ENCODE data around the gene ATP6V0C. TPM values are rescaled to one million over a fixed set of nuclear protein-coding genes. Genes with fewer than 3 reads are reported as not detected.

Gene ATP6V0C
- total and polyA plus RNA-seq, 7 donors = 33.2 to 233 (median 51.5) TPM

DNA sequence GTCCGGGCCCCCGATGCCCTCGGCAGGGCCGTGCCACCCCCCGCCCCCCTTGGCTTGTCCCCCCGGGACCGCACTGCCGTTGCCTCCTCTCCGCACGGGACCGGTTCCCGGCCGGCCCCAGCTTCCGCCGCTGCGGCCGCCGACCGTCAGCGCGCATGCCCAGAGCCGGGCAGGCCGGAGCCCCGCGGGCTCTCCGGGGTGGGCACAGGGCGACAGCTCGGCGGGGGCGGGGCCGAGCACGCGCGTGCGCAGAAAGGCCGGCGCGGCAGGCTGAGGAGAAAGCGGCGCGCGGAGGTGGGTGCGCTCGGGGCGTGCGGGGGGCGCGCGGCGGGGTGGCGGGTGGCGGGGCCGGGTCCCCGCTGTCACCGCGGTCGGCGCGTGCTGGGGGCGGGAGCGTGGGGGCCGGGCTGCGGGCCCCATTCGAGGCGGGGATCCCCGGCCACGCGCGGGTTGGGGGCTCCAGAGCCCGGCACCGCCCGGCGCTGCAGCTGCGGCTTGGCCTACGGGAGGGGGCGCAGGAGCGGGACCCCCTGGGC lies 38.8 kb upstream of the ATP6V0C start, which contains the start of gene TBC1D24:
TSS of gene TBC1D24 (plus strand) at position 251 of the 536 bp plus-strand sequence. CDS start 21,022 bp downstream, outside the sequence.
- intact Hi-C loops (cut with DNase I) = loop anchor here (2.0 to 5.0 kb wide), 2 partner anchors 26 to 37 kb away; partner anchors contain the start of gene ATP6V0C
- peak within 1 kb of the TSS; percentile 60 to 88 (median 74) for H3K4me3 ChIP-seq
- H3K27me3 ChIP-seq = peaks cover 25 to 37% (median 35%) of the 10 kb centered on the region in 3 donors
- peak; percentile 92 for DNase-seq
- TF ChIP-seq POLR2A (IDR thresholded peaks at IDR 0.05) (peak in 1 of 2 donors; percentile 20), EP300 (IDR thresholded peaks at IDR 0.05) (no peak), POLR2AphosphoS5 (IDR thresholded peaks at IDR 0.05) (peak; percentile 52 to 88 (median 80))
- TF ChIP-seq, protein P1, sequence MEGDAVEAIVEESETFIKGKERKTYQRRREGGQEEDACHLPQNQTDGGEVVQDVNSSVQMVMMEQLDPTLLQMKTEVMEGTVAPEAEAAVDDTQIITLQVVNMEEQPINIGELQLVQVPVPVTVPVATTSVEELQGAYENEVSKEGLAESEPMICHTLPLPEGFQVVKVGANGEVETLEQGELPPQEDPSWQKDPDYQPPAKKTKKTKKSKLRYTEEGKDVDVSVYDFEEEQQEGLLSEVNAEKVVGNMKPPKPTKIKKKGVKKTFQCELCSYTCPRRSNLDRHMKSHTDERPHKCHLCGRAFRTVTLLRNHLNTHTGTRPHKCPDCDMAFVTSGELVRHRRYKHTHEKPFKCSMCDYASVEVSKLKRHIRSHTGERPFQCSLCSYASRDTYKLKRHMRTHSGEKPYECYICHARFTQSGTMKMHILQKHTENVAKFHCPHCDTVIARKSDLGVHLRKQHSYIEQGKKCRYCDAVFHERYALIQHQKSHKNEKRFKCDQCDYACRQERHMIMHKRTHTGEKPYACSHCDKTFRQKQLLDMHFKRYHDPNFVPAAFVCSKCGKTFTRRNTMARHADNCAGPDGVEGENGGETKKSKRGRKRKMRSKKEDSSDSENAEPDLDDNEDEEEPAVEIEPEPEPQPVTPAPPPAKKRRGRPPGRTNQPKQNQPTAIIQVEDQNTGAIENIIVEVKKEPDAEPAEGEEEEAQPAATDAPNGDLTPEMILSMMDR (IDR thresholded peaks at IDR 0.05) = no peak
- H3K27ac ChIP-seq = peak within 1 kb of the TSS; percentile 84 to 89 (median 88)
- H3K4me1 ChIP-seq = peaks cover 0 to 48% (median 39%) of the 10 kb centered on the region in 4 donors
- WGBS, 2 donors = 1% methylated on average over 77 of the region's 77 CpGs
- H3K36me3 ChIP-seq = no peaks in the 10 kb centered on the region
- no peaks in the 10 kb centered on the region for H3K9me3 ChIP-seq

DNA sequence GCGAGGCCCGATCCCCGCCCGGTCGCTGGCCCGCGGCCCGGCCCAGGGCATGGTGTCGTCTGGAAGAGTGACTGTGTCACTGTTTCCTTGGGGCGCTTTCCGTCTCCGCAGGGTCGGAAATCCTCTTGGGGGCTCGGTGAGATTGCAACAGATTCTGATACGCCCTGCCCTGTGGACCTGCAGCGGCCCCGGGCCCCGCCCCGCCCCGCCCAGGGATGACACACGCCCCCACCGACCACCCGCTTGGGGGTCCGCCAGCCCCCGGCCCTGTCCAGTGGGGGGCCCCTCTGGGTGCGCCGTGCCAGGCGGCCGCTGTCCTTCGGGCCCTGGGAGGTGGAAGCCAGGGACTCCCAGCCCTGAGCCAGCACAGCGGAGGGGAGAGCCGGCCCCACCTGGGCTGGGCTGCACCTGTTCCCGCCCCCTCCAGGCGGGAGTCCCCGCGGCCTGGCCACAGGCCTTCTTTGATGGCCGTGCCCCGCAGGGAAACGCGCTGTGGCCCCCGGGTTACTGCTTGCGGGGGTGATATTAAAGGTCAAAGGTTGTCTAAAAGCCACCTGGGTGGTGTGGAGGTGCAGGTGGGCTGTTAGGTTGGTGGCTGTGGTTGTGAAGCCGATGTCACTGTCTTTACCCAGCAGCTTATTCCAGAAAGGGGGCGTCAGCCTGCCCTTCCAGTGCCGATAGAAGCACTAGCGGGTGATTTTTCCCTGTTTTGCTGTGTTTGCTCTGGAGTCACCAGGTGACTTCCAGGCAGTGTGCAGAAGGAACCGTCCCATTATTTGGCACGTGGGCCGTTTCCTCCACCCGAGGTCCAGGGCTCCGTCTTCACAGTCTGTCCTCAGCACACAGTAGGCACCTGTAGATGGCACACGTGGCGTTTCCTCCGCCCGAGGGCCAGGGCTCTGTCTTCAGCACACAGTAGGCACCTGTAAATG lies 38.1 kb upstream of the ATP6V0C start:
- DNase-seq = no peak
- Histone ChIP-seq H3K4me3 (peak overlapping the region; percentile 39 to 88 (median 74)), H3K36me3 (no peaks in the 10 kb centered on the region), H3K4me1 (peaks cover 0 to 48% (median 38%) of the 10 kb centered on the region in 4 donors), H3K27ac (peak overlapping the region; percentile 9 to 89 (median 64)), H3K27me3 (peaks cover 25 to 30% (median 28%) of the 10 kb centered on the region in 3 donors), H3K9me3 (no peaks in the 10 kb centered on the region)
- TF ChIP-seq EP300 (IDR thresholded peaks at IDR 0.05) (no peak), POLR2A (IDR thresholded peaks at IDR 0.05) (no peak)
- TF ChIP-seq, protein P1 (IDR thresholded peaks at IDR 0.05) = no peak
- WGBS, 2 donors = 6 to 14% methylated on average over 55 of the region's 55 CpGs
- intact Hi-C loops (cut with DNase I) = loop anchor here (2.0 to 5.0 kb wide), 2 partner anchors 25 to 37 kb away; partner anchors contain the start of gene ATP6V0C

- intact Hi-C loops (cut with DNase I) = loop anchor here (5.0 kb wide), 1 partner anchor 36 kb away; the partner anchor contains the start of gene ATP6V0C
- peaks cover 18 to 23% (median 21%) of the 10 kb centered on the region in 3 donors for H3K27me3 ChIP-seq
- no peak for DNase-seq
- 90 to 91% methylated on average over 9 of the region's 9 CpGs for WGBS, 2 donors
- peaks cover 0 to 41% (median 32%) of the 10 kb centered on the region in 4 donors for H3K4me1 ChIP-seq
- no peak overlapping the region for H3K27ac ChIP-seq
- no peak overlapping the region for H3K4me3 ChIP-seq
- H3K9me3 ChIP-seq = no peaks in the 10 kb centered on the region
- H3K36me3 ChIP-seq = no peaks in the 10 kb centered on the region
- TF ChIP-seq POLR2AphosphoS5 (IDR thresholded peaks at IDR 0.05) = no peak
- TF ChIP-seq, protein P1 (IDR thresholded peaks at IDR 0.05) = no peak
- no peak for TF ChIP-seq POLR2A (IDR thresholded peaks at IDR 0.05)
- no peak for TF ChIP-seq EP300 (IDR thresholded peaks at IDR 0.05)
Measured at GRCh38 chr16:2476345-2476720, 37.4 kb upstream of the ATP6V0C start.

GRCh38 chr16:2476741-2477140 lies 37.0 kb upstream of the ATP6V0C start:
- no peak overlapping the region for H3K27ac ChIP-seq
- H3K27me3 ChIP-seq = peaks cover 14 to 19% (median 17%) of the 10 kb centered on the region in 3 donors
- DNase-seq = no peak
- intact Hi-C loops (cut with DNase I) = loop anchor here (5.0 kb wide), 1 partner anchor 36 kb away; the partner anchor contains the start of gene ATP6V0C
- TF ChIP-seq EP300 (IDR thresholded peaks at IDR 0.05) = no peak
- no peak for TF ChIP-seq POLR2A (IDR thresholded peaks at IDR 0.05)
- no peak for TF ChIP-seq POLR2AphosphoS5 (IDR thresholded peaks at IDR 0.05)
- TF ChIP-seq, protein P1 (IDR thresholded peaks at IDR 0.05) = no peak
- H3K4me1 ChIP-seq = peaks cover 0 to 38% (median 28%) of the 10 kb centered on the region in 4 donors
- H3K36me3 ChIP-seq = no peaks in the 10 kb centered on the region
- no peak overlapping the region for H3K4me3 ChIP-seq
- H3K9me3 ChIP-seq = no peaks in the 10 kb centered on the region
- WGBS, 2 donors = 87 to 90% methylated on average over 3 of the region's 3 CpGs
